Gastrocnemius medialis (tissue), 4 donors: Measurements from ENCODE around the gene ARHGAP26.

ENCODE experiments used
- POLR2A ChIP-seq, 2 donors: fragments of 450-650 bp; IDR thresholded peaks; one replicate each; pipeline ENCODE4 v1.6.1; 2017; ENCODE audit warnings: antibody characterized with exemption in 2 of 2, mild to moderate bottlenecking in 2 of 2, moderate library complexity in 2 of 2
- TF ChIP-seq, protein P1 (sequence below), 5 experiments: fragments of 450-650 bp in 3 of 5; fragments of 200-600 bp in 2 of 5; sonication (generic) in 2 of 5; IDR thresholded peaks in 4 of 5; conservative IDR thresholded peaks in 1 of 5; 1 replicate in 4 of 5; 2 replicates in 1 of 5; pipeline ENCODE4 v1.5.1; 2016 to 2019; ENCODE audit warnings: antibody characterized with exemption in 5 of 5, mild to moderate bottlenecking in 3 of 5, moderate library complexity in 3 of 5

DNA sequence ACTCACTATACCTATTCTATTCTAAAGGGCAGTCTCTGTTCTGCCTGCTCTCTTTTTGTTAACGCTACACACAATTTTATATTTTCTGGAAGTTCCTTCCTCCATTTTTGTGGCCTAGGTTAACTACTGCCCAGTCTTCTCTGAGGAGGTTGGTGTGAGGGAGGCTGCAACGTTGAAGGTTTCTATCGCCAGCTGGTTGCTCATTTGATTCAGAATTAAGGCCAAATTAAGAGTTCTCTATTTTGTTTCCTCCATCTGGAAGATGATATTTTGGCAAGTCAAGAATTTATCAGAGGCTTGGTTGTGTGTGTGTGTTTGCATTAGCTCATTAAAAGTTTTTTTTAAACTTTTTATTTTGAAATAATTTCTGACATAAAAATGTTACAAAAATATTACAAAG, 175.1 kb downstream of the ARHGAP26 start:
- TF ChIP-seq, protein P1, sequence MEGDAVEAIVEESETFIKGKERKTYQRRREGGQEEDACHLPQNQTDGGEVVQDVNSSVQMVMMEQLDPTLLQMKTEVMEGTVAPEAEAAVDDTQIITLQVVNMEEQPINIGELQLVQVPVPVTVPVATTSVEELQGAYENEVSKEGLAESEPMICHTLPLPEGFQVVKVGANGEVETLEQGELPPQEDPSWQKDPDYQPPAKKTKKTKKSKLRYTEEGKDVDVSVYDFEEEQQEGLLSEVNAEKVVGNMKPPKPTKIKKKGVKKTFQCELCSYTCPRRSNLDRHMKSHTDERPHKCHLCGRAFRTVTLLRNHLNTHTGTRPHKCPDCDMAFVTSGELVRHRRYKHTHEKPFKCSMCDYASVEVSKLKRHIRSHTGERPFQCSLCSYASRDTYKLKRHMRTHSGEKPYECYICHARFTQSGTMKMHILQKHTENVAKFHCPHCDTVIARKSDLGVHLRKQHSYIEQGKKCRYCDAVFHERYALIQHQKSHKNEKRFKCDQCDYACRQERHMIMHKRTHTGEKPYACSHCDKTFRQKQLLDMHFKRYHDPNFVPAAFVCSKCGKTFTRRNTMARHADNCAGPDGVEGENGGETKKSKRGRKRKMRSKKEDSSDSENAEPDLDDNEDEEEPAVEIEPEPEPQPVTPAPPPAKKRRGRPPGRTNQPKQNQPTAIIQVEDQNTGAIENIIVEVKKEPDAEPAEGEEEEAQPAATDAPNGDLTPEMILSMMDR (IDR thresholded peaks at IDR 0.05 in 4 of 5, conservative IDR thresholded peaks at IDR 0.05 in 1 of 5), result no peak
- no peak for TF ChIP-seq POLR2A (IDR thresholded peaks at IDR 0.05)
